ENCODE results near the gene GALNT8. TPM values are rescaled to one million over a fixed set of nuclear protein-coding genes. Genes with fewer than 3 reads are reported as not detected.

The GALNT8 gene
- polyA plus RNA-seq, 3 donors, result 0.04 TPM; not detected in 2

DNA sequence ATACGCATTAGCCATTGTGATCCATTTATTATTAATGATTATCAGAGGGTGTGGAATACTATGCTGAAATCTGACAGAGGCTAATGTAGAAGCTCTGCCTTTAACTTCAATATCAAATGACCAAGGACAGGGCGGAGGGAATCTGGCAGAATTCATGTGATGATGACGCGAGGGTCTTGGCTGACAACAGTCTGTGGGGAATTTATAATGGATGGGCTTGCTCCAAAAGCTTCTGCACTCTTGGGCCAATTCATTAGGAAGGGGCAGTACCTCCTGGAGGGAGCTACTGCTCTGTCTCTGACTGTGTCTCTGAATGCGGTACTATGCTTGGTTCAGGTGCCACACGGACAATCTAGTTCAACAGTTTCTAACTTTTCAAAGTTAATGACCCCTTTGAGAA is 46.2 kb downstream of the GALNT8 start:
- no peak overlapping the region for H3K4me3 Mint-ChIP-seq
- TF ChIP-seq, protein P1, sequence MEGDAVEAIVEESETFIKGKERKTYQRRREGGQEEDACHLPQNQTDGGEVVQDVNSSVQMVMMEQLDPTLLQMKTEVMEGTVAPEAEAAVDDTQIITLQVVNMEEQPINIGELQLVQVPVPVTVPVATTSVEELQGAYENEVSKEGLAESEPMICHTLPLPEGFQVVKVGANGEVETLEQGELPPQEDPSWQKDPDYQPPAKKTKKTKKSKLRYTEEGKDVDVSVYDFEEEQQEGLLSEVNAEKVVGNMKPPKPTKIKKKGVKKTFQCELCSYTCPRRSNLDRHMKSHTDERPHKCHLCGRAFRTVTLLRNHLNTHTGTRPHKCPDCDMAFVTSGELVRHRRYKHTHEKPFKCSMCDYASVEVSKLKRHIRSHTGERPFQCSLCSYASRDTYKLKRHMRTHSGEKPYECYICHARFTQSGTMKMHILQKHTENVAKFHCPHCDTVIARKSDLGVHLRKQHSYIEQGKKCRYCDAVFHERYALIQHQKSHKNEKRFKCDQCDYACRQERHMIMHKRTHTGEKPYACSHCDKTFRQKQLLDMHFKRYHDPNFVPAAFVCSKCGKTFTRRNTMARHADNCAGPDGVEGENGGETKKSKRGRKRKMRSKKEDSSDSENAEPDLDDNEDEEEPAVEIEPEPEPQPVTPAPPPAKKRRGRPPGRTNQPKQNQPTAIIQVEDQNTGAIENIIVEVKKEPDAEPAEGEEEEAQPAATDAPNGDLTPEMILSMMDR (IDR thresholded peaks at IDR 0.05), result no peak
- 100% methylated on average over 3 of the region's 6 CpGs for WGBS (ENCODE audit: insufficient coverage)
- peaks cover 4 to 9% (median 5%) of the 10 kb centered on the region in 3 donors for H3K27me3 Mint-ChIP-seq (ENCODE audit: low read depth in 3 of 3)
- DNase-seq, result no peak
- peaks cover 2 to 9% (median 5%) of the 10 kb centered on the region in 7 donors for H3K9me3 Mint-ChIP-seq
- Histone ChIP-seq H3K36me3 (replicated peaks in 1 of 2; ENCODE audit: control insufficient read depth in 1 of 2, insufficient read depth in 2 of 2, low read length in 2 of 2) (no peaks in the 10 kb centered on the region), H3K4me1 (ENCODE audit: control insufficient read depth in 1 of 2, insufficient read depth in 2 of 2, low read length in 2 of 2) (no peaks in the 10 kb centered on the region), H3K79me2 (ENCODE audit: insufficient read depth, low read length) (no peaks in the 10 kb centered on the region), H4K20me1 (ENCODE audit: insufficient read depth, low read length) (no peaks in the 10 kb centered on the region), H3K9ac (ENCODE audit: insufficient read depth, low read length, poor library complexity, severe bottlenecking) (no peak overlapping the region), H3K9me3 (replicated peaks in 1 of 2; ENCODE audit: control insufficient read depth in 1 of 2, insufficient read depth in 1 of 2, low read length in 2 of 2) (no peaks in the 10 kb centered on the region), H3K27ac (ENCODE audit: low read depth in 1 of 2, low read length in 2 of 2) (no peak overlapping the region), H3K4me3 (replicated peaks in 1 of 3; ENCODE audit: low read depth in 2 of 3, low read length in 3 of 3) (no peak overlapping the region), H2AFZ (ENCODE audit: insufficient read depth, low read depth, low read length, poor library complexity, severe bottlenecking) (no peak overlapping the region), H3K27me3 (ENCODE audit: control insufficient read depth in 2 of 2, insufficient read depth in 2 of 2, low read length in 2 of 2) (no peaks in the 10 kb centered on the region), H3K4me2 (replicated peaks; ENCODE audit: extremely low read depth, low read length, poor library complexity, severe bottlenecking) (no peak overlapping the region)
- no peak overlapping the region for H3K27ac Mint-ChIP-seq
- H3K36me3 Mint-ChIP-seq, result no peaks in the 10 kb centered on the region
- intact Hi-C loops (cut with micrococcal nuclease), result no loop called here
- peaks cover 2% of the 10 kb centered on the region for H3K4me1 Mint-ChIP-seq

- 100% methylated on average over 2 of the region's 2 CpGs for WGBS (ENCODE audit: insufficient coverage)
- H3K36me3 ChIP-seq (replicated peaks in 1 of 2; ENCODE audit: control insufficient read depth in 1 of 2, insufficient read depth in 2 of 2, low read length in 2 of 2), result no peaks in the 10 kb centered on the region
Measured at GRCh38 chr12:4767186-4767585, 47.0 kb downstream of the GALNT8 start.

More at GRCh38 chr12:4767186-4767585, 47.0 kb downstream of the GALNT8 start:
- Histone ChIP-seq H3K9ac (ENCODE audit: insufficient read depth, low read length, poor library complexity, severe bottlenecking) (no peak overlapping the region), H4K20me1 (ENCODE audit: insufficient read depth, low read length) (no peaks in the 10 kb centered on the region), H3K4me2 (replicated peaks; ENCODE audit: extremely low read depth, low read length, poor library complexity, severe bottlenecking) (no peak overlapping the region), H3K4me3 (replicated peaks in 1 of 3; ENCODE audit: low read depth in 2 of 3, low read length in 3 of 3) (no peak overlapping the region), H3K27me3 (ENCODE audit: control insufficient read depth in 2 of 2, insufficient read depth in 2 of 2, low read length in 2 of 2) (no peaks in the 10 kb centered on the region), H2AFZ (ENCODE audit: insufficient read depth, low read depth, low read length, poor library complexity, severe bottlenecking) (no peak overlapping the region), H3K9me3 (replicated peaks in 1 of 2; ENCODE audit: control insufficient read depth in 1 of 2, insufficient read depth in 1 of 2, low read length in 2 of 2) (no peaks in the 10 kb centered on the region), H3K4me1 (ENCODE audit: control insufficient read depth in 1 of 2, insufficient read depth in 2 of 2, low read length in 2 of 2) (no peaks in the 10 kb centered on the region), H3K79me2 (ENCODE audit: insufficient read depth, low read length) (no peaks in the 10 kb centered on the region), H3K27ac (ENCODE audit: low read depth in 1 of 2, low read length in 2 of 2) (no peak overlapping the region)
- H3K27ac Mint-ChIP-seq, result no peak overlapping the region
- no peak overlapping the region for H3K4me3 Mint-ChIP-seq
- peaks cover 4 to 9% (median 5%) of the 10 kb centered on the region in 3 donors for H3K27me3 Mint-ChIP-seq (ENCODE audit: low read depth in 3 of 3)
- intact Hi-C loops (cut with micrococcal nuclease), result no loop called here
- peaks cover 2 to 9% (median 5%) of the 10 kb centered on the region in 7 donors for H3K9me3 Mint-ChIP-seq
- TF ChIP-seq, protein P1 (IDR thresholded peaks at IDR 0.05), result no peak
- no peaks in the 10 kb centered on the region for H3K36me3 Mint-ChIP-seq
- H3K4me1 Mint-ChIP-seq, result peaks cover 2% of the 10 kb centered on the region
- no peak for DNase-seq
